Retina (tissue), 1 donor: ENCODE data around the gene MIAT.
"Not testable (repeated sequence)": the region's sequence is repeated elsewhere in the genome, so short reads cannot be mapped to it uniquely, and the experiment has no call there.

Source experiments
- DNase-seq: peaks from one replicate; pipeline ENCODE4 v3.0.0-alpha.2; 2016

Gene MIAT

DNA sequence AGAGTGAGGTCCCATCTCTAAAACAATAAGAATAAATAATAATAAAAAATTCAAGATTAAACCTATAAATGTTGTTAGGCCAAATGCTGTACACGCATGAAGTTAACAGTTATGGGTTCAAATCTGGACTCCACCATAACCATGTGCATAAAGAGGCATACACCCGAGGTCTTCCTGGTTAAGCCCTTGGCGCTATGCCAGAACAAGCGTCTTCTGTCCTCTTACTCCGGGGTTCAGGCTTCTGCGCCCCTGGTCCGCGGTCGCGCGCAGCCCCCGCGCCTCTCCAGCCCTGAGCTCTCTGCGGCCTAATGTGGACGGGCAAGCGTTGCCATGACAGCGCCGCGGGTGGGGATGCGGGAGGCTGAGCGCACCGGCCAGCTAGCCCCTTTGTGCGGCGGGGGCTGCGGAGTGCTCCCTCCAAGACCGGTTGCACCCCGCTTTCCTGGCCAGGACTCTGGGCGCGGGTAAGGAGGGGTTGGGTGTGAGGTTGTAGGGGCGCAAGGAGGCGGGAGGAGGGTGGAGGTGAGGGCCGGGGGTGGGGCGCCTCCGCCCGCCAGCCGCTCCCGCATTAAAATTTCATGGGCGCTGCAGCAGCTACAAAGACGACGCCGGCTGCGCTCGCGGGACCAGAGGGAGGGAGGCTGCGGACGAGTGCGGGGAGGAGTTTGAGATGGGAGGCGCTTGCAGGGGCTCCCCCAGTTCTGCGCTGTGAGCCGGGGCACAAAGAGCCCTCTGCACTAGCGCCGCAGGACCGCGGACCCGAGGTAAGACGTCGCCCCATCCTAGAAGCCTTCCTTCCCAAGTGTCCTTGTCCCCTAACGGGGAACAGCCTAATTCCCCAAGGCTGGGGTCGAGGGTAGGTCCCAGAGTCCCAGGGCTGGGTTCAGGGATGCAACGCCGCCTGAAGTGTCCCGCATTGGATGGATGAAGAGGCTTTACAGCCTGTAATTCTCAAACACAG, at the start of gene MIAT:
Gene MIAT (plus strand): TSS at position 698 of the 961 bp plus-strand sequence.
- DNase-seq, result peak; percentile 88

- DNase-seq, result no peak
Measured at GRCh38 chr22:26608129-26608528, 49.3 kb upstream of the MIAT start.

DNA sequence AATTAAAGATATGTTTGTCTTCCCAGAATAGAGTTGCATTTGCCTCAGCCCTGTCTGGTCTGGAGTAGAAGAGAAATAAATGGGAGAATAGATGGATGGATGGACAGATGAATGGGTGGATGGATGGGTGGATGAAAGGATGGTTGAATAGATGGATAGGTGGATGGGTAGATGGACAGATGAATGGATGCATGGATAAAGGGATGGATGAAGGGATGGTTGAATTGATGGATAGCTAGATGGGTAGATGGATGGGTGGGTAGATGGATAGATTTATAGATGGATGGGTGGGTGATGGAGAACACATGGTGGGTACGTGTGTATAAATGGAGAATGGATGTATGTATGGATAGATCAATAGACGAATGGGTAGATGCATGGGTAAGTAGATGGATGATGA, 48.1 kb upstream of the MIAT start:
- no peak for DNase-seq

- no peak for DNase-seq
Measured at GRCh38 chr22:26610072-26610958, 47.1 kb upstream of the MIAT start.

- no peak for DNase-seq
Measured at GRCh38 chr22:26610996-26611395, 46.4 kb upstream of the MIAT start.

- no peak for DNase-seq
Measured at GRCh38 chr22:26612652-26613051, 44.7 kb upstream of the MIAT start.

DNA sequence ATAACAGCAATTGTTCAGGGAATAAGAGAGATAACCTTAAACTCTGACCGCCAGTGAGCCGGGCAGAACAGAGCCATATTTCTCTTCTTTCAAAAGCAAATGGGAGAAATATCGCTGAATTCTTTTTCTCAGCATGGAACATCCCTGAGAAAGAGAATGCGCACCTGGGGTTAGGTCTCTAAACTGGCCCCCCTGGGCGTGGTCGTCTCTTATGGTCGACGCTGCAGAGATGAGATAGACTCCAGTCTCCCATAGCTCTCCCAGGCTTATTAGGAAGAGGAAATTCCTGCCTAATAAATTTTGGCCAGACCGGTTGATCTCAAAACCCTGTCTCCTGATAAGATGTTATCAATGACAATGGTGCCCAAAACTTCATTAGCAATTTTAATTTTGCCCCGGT, 43.6 kb upstream of the MIAT start:
- not testable (repeated sequence) for DNase-seq

DNA sequence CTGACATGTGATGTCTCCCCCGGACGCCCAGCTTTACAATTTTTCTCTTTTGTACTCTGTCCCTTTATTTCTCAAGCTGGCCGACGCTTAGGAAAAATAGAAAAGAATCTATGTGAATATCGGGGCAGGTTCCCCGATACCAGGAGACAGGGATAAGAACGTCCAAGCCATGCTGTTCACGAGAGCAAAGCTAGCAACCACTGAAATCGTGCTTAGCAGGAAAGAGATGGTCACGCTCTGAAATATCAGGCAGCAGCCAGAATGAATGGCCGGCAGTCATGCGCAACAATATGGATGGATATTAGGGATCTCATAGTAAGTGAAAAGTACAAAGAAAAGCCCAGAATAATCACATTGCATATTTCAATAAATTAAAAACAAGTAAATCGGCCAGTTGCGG, 43.1 kb upstream of the MIAT start:
- no peak for DNase-seq

DNA sequence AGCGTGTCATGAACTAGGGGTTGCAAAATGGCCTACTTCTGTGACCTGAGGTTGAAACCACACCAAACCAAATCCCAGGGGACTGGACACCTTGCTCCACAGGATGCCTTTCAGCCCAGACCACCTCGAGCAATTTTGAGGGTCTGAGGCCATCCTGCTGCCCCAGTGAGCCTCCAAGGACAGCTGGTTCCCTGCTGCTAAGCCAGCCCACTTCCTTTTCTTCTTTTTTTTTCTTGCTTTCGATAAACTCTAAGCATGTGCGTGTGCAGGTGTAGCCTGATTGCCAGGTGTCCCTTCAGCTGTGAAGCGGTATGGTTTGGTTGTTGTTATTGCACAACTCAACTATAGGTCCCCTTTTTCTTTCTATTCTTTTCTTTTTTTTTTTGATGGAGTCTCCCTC, 42.2 kb upstream of the MIAT start:
- no peak for DNase-seq

DNA sequence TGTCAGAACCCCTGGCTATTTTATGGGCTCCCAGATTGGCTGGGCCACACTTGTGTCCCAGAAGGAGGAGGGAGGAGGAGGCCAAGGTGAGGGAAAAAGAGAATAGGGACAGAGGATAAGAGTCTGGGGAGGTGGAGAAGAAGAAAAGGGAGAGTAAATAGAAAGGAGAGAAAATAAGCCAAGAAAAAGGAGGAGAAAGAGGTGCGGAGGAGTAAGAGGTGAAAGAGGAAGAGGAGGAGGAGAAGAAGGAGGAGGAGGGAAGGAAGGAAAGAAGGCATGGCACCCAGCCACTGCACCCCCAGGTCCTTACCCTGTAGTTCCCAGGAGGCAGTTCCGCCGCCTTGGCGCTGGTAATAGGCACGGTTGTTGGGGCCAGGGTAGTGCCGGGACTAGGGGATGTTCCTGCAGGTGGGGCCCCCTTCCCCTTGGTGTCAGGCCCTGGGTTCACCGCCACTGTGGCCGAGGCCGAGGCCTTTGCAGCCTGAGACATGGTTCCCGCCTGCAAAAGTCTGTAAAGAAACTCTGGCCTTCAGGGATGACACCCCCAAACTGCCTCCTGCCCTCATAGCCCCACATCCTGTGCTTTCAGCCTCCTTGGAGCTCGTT, 41.5 kb upstream of the MIAT start:
- DNase-seq, result no peak

- DNase-seq, result no peak
Measured at GRCh38 chr22:26616650-26617049, 40.7 kb upstream of the MIAT start.

- no peak for DNase-seq
Measured at GRCh38 chr22:26617271-26618199, 39.9 kb upstream of the MIAT start, which contains the start of gene CRYBB1. CRYBB1 (minus strand) TSS chr22:26618027; CDS start chr22:26616319, 1,708 bp downstream.

DNA sequence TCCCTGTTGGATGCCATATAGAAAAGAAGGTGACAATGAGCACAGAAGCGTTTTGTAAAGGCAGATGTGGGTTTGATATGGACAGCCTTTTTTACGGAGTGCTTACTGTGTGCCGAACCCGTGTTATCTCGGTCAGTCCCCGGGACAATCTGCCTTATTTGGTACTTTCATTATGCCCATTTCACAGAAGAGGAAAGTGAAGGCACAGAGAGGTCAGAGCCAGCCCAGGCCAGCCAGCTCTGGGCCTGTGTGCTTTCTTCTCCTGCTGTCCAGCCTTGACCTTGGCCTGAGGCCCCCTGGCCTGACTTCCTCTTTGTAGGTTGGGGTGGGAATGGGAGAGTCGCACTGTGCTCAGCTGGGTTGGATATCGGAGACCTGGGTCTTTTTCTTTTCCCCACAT, 38.9 kb upstream of the MIAT start:
- no peak for DNase-seq

DNA sequence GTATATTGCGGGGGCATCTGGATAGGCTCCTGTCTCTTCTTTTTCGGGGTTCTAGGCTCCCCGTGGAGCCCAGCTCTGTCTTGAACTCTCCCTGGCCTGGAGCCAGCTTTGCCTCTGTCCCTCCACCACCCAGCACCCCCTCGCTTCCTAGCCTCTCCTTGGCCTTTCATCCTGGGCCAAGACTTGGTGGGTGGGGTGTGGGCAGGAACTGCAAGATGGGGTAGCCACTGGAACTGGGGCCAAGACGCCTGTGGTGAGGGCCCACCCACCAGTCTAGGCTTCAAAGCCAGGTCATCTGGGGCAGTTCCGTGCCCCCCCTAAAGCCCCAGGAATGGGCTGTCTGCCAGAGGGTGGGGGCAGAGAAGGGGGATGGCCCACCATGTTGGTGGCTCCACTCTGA, 37.9 kb upstream of the MIAT start:
- no peak for DNase-seq

DNA sequence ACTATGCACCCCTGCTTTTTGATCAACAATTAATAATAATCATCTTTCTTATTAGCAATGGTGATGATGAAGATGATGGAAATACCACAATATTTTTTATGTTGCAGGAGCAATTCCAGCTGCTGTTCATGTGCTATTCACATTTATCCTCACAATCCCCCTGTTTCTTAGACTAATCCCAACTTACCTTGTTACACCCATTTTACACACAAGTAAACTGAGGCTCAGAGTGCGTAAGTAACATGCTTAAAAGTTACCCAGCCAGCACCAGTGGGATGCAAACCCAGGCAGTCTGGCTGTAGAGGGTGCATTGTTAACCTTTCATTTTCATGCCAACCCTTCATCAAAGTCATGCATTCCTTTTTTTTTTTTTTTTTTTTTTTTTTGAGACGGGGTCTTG, 37.2 kb upstream of the MIAT start:
- DNase-seq, result no peak

GRCh38 chr22:26621663-26622062, 35.7 kb upstream of the MIAT start, which contains the start of gene CRYBA4:
CRYBA4 (plus strand) TSS chr22:26621963; CDS start chr22:26622597, 634 bp downstream.
- no peak for DNase-seq

- DNase-seq, result no peak
Measured at GRCh38 chr22:26623984-26624383, 33.4 kb upstream of the MIAT start.

DNA sequence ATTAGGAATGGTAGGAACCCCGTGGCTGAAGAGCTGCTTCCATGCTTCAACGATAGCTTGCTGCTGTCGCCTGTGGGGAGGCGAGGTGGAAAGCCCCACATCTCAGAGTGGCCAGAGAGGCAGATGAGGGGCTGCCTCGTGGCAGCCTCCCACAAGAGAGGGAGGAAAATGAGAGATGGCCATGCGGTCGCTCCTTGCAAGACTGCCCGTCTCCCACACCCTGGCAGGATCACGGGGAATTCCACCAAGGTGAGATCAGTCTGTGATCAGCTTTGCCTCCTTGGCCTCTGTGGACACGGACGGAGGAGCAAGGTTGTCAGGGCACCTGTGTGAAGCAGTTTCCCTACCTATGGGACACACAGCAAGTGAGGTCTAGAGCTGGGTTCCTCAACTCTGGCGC, 32.6 kb upstream of the MIAT start:
- DNase-seq, result no peak

DNA sequence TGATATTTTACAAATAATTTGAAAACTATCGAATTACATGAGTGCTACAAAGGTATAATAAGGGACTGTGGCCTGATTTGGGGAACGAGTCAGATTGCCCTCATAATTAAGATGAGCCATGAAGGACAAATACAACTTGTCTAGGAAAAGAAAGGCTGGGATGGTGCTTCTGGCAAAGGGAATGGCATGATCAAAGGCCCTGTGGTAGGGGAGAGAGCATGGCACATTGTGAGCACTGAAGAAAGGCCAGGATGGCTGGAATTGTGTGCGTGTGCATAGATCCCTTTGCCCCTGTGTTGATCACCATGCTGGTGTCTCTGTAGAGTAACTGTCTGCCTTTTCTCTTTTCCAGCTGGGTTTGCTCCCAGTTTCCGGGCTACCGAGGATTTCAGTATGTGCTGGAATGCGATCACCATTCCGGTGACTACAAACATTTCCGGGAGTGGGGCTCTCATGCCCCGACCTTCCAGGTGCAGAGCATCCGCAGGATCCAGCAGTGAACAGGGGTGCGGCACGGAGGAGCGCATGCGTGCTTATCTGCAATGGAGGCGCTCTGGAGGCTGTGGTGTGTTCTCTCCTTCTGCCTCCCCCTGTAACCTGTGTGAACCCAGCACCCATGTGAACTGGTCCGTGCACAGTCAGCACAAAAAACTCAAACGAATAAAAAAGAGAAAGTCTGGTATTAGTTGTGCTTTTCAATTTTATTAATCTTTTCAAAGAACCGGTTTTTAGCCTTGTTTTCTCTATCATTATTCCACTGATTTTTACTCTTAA, 27.2 kb upstream of the MIAT start:
- no peak for DNase-seq

GRCh38 chr22:26631282-26631681, 26.1 kb upstream of the MIAT start:
- no peak for DNase-seq
